ENCODE data around the gene MED10.

The MED10 gene

GRCh38 chr5:6398570-6399230 lies 20.4 kb upstream of the MED10 start:
- no peak for DNase-seq

- DNase-seq = no peak
Measured at GRCh38 chr5:6397536-6398269, 19.4 kb upstream of the MED10 start.

GRCh38 chr5:6396836-6397535 lies 18.6 kb upstream of the MED10 start:
- no peak for DNase-seq

GRCh38 chr5:6396043-6396442 lies 17.7 kb upstream of the MED10 start:
- no peak for DNase-seq

GRCh38 chr5:6395621-6396020 lies 17.3 kb upstream of the MED10 start:
- DNase-seq = no peak

GRCh38 chr5:6395102-6395445 lies 16.7 kb upstream of the MED10 start:
- DNase-seq = no peak

- no peak for DNase-seq
Measured at GRCh38 chr5:6394429-6395101, 16.2 kb upstream of the MED10 start.

GRCh38 chr5:6393596-6394194 lies 15.3 kb upstream of the MED10 start:
- DNase-seq = no peak

- no peak for DNase-seq
Measured at GRCh38 chr5:6392561-6392960, 14.2 kb upstream of the MED10 start.

GRCh38 chr5:6391151-6391550 lies 12.8 kb upstream of the MED10 start:
- DNase-seq = no peak

GRCh38 chr5:6389946-6390530 lies 11.7 kb upstream of the MED10 start:
- no peak for DNase-seq

- DNase-seq = no peak
Measured at GRCh38 chr5:6389397-6389796, 11.1 kb upstream of the MED10 start.

- DNase-seq = no peak
Measured at GRCh38 chr5:6387970-6388369, 9.6 kb upstream of the MED10 start.

- no peak for DNase-seq
Measured at GRCh38 chr5:6386271-6386670, 7.9 kb upstream of the MED10 start.

- no peak for DNase-seq
Measured at GRCh38 chr5:6384856-6385255, 6.5 kb upstream of the MED10 start.

GRCh38 chr5:6383376-6383775 lies 5.0 kb upstream of the MED10 start:
- DNase-seq = no peak

- DNase-seq = no peak
Measured at GRCh38 chr5:6379246-6379645, 899 bp upstream of the MED10 start.

GRCh38 chr5:6378766-6379103 lies 388 bp upstream of the MED10 start:
- DNase-seq = no peak

GRCh38 chr5:6377582-6377904 lies 804 bp downstream of the MED10 start:
- no peak for DNase-seq

- DNase-seq = no peak
Measured at GRCh38 chr5:6376974-6377520, 1.3 kb downstream of the MED10 start.

GRCh38 chr5:6373081-6373846 lies 5.1 kb downstream of the MED10 start:
- DNase-seq = no peak
